ENCODE data around the gene KRTAP10-12.

Gene KRTAP10-12

DNA sequence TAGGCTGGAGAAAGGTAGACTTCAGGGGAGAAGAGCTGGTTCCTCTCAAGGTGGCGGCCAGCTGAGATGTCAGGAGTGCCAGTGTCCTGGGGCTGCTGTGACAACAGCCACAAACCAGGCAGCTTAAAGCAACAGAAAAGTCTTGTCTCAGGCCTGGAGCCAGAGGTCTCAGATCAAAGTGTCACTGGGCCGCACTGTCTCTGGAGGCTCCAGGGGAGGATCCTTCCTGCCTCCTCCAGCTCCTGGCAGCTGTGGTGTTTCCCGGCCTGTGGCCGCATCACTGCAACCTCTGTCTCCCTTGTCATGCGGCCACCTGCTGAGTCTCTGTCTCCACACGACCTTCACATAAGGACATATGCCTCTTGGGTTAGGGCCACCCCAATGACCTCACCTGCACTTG is 38.8 kb downstream of the KRTAP10-12 start:
- Histone ChIP-seq H4K20me1 (ENCODE audit: insufficient read depth, low read length) (no peaks in the 10 kb centered on the region), H3K9me3 (replicated peaks; ENCODE audit: insufficient read depth, low read length) (no peaks in the 10 kb centered on the region), H3K9ac (ENCODE audit: low read length) (no peak overlapping the region), H3K4me3 (ENCODE audit: low read length) (no peak overlapping the region), H3K79me2 (ENCODE audit: low read length) (no peaks in the 10 kb centered on the region), H3K27ac (ENCODE audit: low read length) (no peak overlapping the region), H3K4me2 (ENCODE audit: low read depth, low read length) (no peak overlapping the region), H3F3A (ENCODE audit: insufficient read depth, low read length) (no peaks in the 10 kb centered on the region), H3K36me3 (replicated peaks; ENCODE audit: insufficient read depth, low read length) (no peaks in the 10 kb centered on the region), H2AFZ (ENCODE audit: low read length) (no peak overlapping the region), H3K4me1 (ENCODE audit: low read length) (no peaks in the 10 kb centered on the region), H3K9me2 (replicated peaks; ENCODE audit: insufficient read depth, low read length) (no peaks in the 10 kb centered on the region), H3K27me3 (replicated peaks; ENCODE audit: insufficient read depth, low read length) (peaks cover 97% of the 10 kb centered on the region)
- TF ChIP-seq, protein P1, sequence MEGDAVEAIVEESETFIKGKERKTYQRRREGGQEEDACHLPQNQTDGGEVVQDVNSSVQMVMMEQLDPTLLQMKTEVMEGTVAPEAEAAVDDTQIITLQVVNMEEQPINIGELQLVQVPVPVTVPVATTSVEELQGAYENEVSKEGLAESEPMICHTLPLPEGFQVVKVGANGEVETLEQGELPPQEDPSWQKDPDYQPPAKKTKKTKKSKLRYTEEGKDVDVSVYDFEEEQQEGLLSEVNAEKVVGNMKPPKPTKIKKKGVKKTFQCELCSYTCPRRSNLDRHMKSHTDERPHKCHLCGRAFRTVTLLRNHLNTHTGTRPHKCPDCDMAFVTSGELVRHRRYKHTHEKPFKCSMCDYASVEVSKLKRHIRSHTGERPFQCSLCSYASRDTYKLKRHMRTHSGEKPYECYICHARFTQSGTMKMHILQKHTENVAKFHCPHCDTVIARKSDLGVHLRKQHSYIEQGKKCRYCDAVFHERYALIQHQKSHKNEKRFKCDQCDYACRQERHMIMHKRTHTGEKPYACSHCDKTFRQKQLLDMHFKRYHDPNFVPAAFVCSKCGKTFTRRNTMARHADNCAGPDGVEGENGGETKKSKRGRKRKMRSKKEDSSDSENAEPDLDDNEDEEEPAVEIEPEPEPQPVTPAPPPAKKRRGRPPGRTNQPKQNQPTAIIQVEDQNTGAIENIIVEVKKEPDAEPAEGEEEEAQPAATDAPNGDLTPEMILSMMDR (IDR thresholded peaks at IDR 0.05; ENCODE audit: low read length): no peak
- TF ChIP-seq EZH2phosphoT487 (IDR thresholded peaks at IDR 0.05; ENCODE audit: low read length): no peak
- no peak for TF ChIP-seq EZH2 (optimal IDR thresholded peaks at IDR 0.05; ENCODE audit: low read depth, low read length)
- no peak for DNase-seq

DNA sequence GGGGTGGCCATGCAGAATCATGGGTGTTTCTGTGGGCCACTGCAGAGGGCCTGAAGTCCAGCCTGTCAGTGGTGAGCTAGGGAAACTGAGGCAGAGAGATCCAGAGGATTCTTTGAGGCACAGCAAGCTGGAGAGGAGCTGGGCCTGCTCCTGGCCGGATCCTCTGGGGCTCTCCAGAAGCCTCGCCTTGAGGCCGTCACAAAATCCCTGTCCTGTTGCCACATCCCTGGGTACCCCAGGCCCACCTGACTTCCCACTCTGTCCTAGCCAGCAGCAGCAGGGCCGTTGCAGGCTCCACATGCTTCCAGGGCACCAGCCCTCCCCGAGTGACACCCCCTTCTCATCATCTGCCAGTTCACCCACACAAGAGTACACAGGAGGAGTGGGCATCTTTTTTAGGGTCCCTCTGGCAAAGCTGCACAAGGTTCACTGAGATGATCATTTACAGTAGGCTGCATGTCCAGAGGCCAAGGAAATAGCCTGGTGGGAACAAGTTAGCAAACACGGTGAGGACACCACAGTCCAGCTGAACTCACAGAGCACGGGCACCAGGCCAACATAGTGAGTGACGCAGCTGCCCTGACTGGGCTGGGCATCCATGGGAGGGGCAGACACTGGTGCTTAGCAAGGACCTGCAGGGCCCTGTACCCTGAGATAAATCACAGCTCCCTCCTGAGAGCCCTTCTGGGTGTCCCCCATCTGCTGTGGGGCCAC is 39.5 kb downstream of the KRTAP10-12 start:
- Histone ChIP-seq H3F3A (ENCODE audit: insufficient read depth, low read length) (no peaks in the 10 kb centered on the region), H3K4me3 (ENCODE audit: low read length) (no peak overlapping the region), H4K20me1 (ENCODE audit: insufficient read depth, low read length) (no peaks in the 10 kb centered on the region), H2AFZ (ENCODE audit: low read length) (no peak overlapping the region), H3K79me2 (ENCODE audit: low read length) (no peaks in the 10 kb centered on the region), H3K9me2 (replicated peaks; ENCODE audit: insufficient read depth, low read length) (no peaks in the 10 kb centered on the region), H3K36me3 (replicated peaks; ENCODE audit: insufficient read depth, low read length) (no peaks in the 10 kb centered on the region), H3K9ac (ENCODE audit: low read length) (no peak overlapping the region), H3K27ac (ENCODE audit: low read length) (no peak overlapping the region), H3K9me3 (replicated peaks; ENCODE audit: insufficient read depth, low read length) (no peaks in the 10 kb centered on the region), H3K4me2 (ENCODE audit: low read depth, low read length) (no peak overlapping the region), H3K27me3 (replicated peaks; ENCODE audit: insufficient read depth, low read length) (peaks cover 95% of the 10 kb centered on the region), H3K4me1 (ENCODE audit: low read length) (no peaks in the 10 kb centered on the region)
- TF ChIP-seq, protein P1 (IDR thresholded peaks at IDR 0.05; ENCODE audit: low read length): no peak
- TF ChIP-seq EZH2phosphoT487 (IDR thresholded peaks at IDR 0.05; ENCODE audit: low read length): no peak
- no peak for TF ChIP-seq EZH2 (optimal IDR thresholded peaks at IDR 0.05; ENCODE audit: low read depth, low read length)
- no peak for DNase-seq

DNA sequence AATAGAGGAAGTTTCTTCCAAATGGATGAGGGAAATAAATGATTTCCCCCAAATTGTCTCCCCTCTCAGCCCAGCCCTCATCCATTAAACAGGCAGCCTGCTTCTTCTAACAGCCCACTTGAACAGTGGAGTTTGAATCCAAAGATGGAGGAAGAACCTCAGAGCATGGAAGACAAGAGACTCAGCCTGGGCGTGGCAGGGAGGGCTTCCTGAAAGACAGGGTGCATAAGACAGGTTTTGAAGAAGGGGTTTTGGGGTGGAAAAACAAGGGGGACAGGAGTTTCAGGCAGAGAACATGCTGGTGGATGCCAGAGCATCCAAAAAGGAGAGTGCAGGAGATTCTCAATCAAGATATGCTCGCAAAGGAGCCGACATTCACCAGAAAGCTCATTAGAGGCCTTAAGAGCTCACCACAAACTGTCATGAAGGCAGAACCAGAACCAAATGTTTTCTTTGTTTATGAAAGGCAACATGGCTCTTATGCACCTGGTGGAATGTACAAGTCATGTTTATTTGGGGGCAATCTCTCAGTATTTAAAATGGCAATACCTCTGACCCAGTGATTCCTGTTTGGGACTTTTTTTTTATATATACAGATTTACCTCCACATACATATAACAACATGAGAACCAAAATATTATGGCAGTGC is 40.9 kb downstream of the KRTAP10-12 start:
- Histone ChIP-seq H3F3A (ENCODE audit: insufficient read depth, low read length) (no peaks in the 10 kb centered on the region), H2AFZ (ENCODE audit: low read length) (no peak overlapping the region), H3K9me2 (replicated peaks; ENCODE audit: insufficient read depth, low read length) (no peaks in the 10 kb centered on the region), H4K20me1 (ENCODE audit: insufficient read depth, low read length) (no peaks in the 10 kb centered on the region), H3K27me3 (replicated peaks; ENCODE audit: insufficient read depth, low read length) (peaks cover 93% of the 10 kb centered on the region), H3K9ac (ENCODE audit: low read length) (no peak overlapping the region), H3K36me3 (replicated peaks; ENCODE audit: insufficient read depth, low read length) (no peaks in the 10 kb centered on the region), H3K4me1 (ENCODE audit: low read length) (no peaks in the 10 kb centered on the region), H3K27ac (ENCODE audit: low read length) (no peak overlapping the region), H3K79me2 (ENCODE audit: low read length) (no peaks in the 10 kb centered on the region), H3K4me2 (ENCODE audit: low read depth, low read length) (no peak overlapping the region), H3K9me3 (replicated peaks; ENCODE audit: insufficient read depth, low read length) (no peaks in the 10 kb centered on the region), H3K4me3 (ENCODE audit: low read length) (no peak overlapping the region)
- no peak for DNase-seq
- TF ChIP-seq, protein P1 (IDR thresholded peaks at IDR 0.05; ENCODE audit: low read length): no peak
- TF ChIP-seq EZH2phosphoT487 (IDR thresholded peaks at IDR 0.05; ENCODE audit: low read length): no peak
- TF ChIP-seq EZH2 (optimal IDR thresholded peaks at IDR 0.05; ENCODE audit: low read depth, low read length): no peak
